GM12874 (cell line): ENCODE results near the gene CNDP1.

Source experiments
- CTCF ChIP-seq: IDR thresholded peaks from 2 replicates; pipeline ENCODE4 v1.5.1; 2011; ENCODE audit warnings: low read depth, mild to moderate bottlenecking, control low read depth, low read length, moderate library complexity; ENCODE audit not compliant: insufficient read depth

Gene CNDP1

DNA sequence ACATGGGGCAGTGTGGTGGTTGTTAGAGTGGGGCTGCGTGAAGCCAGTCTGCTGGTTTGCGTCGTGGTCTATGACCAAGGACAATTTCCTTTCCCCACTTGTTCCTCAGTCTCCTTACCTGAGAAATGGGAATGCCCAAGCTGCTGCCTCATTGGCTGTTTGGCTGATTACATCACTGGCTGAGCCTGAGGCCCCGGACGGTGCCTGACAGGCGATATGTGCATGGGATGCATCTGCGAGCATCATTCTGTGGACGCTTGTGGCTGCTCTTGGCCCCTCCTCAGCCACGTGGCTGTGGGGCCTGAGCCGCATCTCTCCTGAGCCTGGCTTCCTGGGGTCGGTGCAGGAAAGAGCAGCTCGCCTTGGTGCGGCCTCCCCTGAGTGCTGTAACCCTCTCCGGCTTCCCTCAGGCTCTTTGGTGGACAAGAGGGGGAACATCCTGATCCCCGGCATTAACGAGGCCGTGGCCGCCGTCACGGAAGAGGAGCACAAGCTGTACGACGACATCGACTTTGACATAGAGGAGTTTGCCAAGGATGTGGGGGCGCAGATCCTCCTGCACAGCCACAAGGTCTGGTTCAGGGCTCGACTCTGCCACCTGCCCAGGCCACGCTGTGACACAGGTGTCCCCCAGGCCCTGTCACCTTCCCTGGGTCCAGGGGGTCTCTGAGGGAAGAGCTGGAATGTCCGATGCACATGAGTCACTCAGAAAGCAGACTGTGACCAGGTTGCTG lies 21.0 kb upstream of the CNDP1 start:
- TF ChIP-seq CTCF: no peak

GRCh38 chr18:74513883-74514205 lies 20.5 kb upstream of the CNDP1 start:
- TF ChIP-seq CTCF: no peak

- TF ChIP-seq CTCF: no peak
These were observed 19.3 kb upstream of the CNDP1 start for GRCh38 chr18:74514860-74515495.

GRCh38 chr18:74515620-74516231 lies 18.6 kb upstream of the CNDP1 start:
- no peak for TF ChIP-seq CTCF

GRCh38 chr18:74516271-74517235 lies 17.7 kb upstream of the CNDP1 start:
- no peak for TF ChIP-seq CTCF

GRCh38 chr18:74517236-74517630 lies 17.1 kb upstream of the CNDP1 start:
- TF ChIP-seq CTCF: no peak
